NAMALWA (cell line): ENCODE measurements around the gene CPLANE2.
"Not testable (repeated sequence)": the region's sequence is repeated elsewhere in the genome, so short reads cannot be mapped to it uniquely, and the experiment has no call there.

Experiments used
- DNase-seq: peaks from one replicate; pipeline ENCODE4 v3.0.0-alpha.2; 2015; ENCODE audit warnings: low spot score

The CPLANE2 gene

GRCh38 chr1:16236511-16237342 lies at the start of gene CPLANE2:
Gene CPLANE2, minus strand, starts transcription at chr1:16237183. Its CDS starts 441 bp downstream, at chr1:16236742.
- peak; percentile 98 for DNase-seq

GRCh38 chr1:16286122-16286521 lies 49.1 kb upstream of the CPLANE2 start:
- no peak for DNase-seq

GRCh38 chr1:16281765-16282164 lies 44.8 kb upstream of the CPLANE2 start:
- DNase-seq, result no peak

GRCh38 chr1:16279186-16279585 lies 42.2 kb upstream of the CPLANE2 start:
- no peak for DNase-seq

- DNase-seq, result no peak
Measured at GRCh38 chr1:16276302-16277030, 39.5 kb upstream of the CPLANE2 start.

GRCh38 chr1:16275591-16275990 lies 38.6 kb upstream of the CPLANE2 start:
- DNase-seq, result no peak

- DNase-seq, result no peak
Measured at GRCh38 chr1:16267690-16268180, 30.8 kb upstream of the CPLANE2 start.

- no peak for DNase-seq
Measured at GRCh38 chr1:16266411-16267118, 29.6 kb upstream of the CPLANE2 start.

- no peak for DNase-seq
Measured at GRCh38 chr1:16262067-16262466, 25.1 kb upstream of the CPLANE2 start.

- DNase-seq, result no peak
Measured at GRCh38 chr1:16260814-16261213, 23.8 kb upstream of the CPLANE2 start.

GRCh38 chr1:16258591-16259135 lies 21.7 kb upstream of the CPLANE2 start:
- DNase-seq, result no peak

- DNase-seq, result no peak
Measured at GRCh38 chr1:16257968-16258367, 21.0 kb upstream of the CPLANE2 start.

GRCh38 chr1:16257556-16257955 lies 20.6 kb upstream of the CPLANE2 start:
- not testable (repeated sequence) for DNase-seq

GRCh38 chr1:16256478-16256877 lies 19.5 kb upstream of the CPLANE2 start:
- no peak for DNase-seq

- no peak for DNase-seq
Measured at GRCh38 chr1:16254263-16254928, 17.4 kb upstream of the CPLANE2 start.

- DNase-seq, result no peak
Measured at GRCh38 chr1:16253332-16253922, 16.4 kb upstream of the CPLANE2 start.

- DNase-seq, result no peak
Measured at GRCh38 chr1:16252912-16253311, 15.9 kb upstream of the CPLANE2 start.

GRCh38 chr1:16251381-16251780 lies 14.4 kb upstream of the CPLANE2 start:
- no peak for DNase-seq

GRCh38 chr1:16250524-16251251 lies 13.7 kb upstream of the CPLANE2 start:
- no peak for DNase-seq

GRCh38 chr1:16249596-16250241 lies 12.7 kb upstream of the CPLANE2 start:
- peak; percentile 39 for DNase-seq
